ENCODE data around the gene ADGRD1. TPM values are rescaled to one million over a fixed set of nuclear protein-coding genes. Genes with fewer than 3 reads are reported as not detected.

The ADGRD1 gene
- total and polyA plus RNA-seq, 8 donors = 25.6 to 167 (median 33.4) TPM

DNA sequence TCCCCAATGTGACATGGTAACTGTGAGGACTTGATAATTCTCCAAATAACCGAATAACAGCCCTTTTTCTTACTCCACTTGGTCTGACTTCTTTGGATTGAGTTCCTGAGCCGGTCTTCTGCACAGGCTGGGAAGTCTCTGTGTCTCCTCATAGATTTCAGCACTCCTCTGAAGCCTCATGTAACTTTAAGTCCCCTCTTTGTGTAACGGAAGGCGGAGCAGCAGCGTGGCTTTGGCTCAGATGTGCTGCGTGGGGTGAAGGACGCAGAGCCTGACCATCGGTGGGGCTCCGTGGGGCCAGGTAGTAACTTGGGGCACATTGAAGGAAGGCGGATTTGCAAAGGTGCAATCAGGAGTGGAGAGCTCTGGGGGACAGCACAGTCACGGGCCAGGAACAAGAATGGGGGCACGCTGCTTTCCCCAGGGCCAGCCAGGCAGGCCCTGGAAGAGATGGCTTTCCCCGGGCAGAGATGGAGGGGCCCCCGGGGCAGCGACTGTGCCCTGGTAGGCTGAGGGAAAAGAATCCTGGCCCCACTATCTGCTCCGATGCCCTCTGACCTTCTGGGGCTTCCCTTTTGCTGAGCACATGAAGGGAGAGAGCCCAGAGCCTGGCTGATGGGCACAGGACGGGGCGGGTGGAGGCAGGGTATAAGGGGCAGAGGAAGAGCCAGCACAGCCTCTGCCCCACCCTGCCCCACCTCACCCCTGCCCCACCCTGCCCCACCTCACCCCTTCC is 56.9 kb downstream of the ADGRD1 start:
- no peak overlapping the region for H3K27ac ChIP-seq
- DNase-seq (peak in 2 of 4 donors; percentile 25 to 65), ATAC-seq (no peak)

DNA sequence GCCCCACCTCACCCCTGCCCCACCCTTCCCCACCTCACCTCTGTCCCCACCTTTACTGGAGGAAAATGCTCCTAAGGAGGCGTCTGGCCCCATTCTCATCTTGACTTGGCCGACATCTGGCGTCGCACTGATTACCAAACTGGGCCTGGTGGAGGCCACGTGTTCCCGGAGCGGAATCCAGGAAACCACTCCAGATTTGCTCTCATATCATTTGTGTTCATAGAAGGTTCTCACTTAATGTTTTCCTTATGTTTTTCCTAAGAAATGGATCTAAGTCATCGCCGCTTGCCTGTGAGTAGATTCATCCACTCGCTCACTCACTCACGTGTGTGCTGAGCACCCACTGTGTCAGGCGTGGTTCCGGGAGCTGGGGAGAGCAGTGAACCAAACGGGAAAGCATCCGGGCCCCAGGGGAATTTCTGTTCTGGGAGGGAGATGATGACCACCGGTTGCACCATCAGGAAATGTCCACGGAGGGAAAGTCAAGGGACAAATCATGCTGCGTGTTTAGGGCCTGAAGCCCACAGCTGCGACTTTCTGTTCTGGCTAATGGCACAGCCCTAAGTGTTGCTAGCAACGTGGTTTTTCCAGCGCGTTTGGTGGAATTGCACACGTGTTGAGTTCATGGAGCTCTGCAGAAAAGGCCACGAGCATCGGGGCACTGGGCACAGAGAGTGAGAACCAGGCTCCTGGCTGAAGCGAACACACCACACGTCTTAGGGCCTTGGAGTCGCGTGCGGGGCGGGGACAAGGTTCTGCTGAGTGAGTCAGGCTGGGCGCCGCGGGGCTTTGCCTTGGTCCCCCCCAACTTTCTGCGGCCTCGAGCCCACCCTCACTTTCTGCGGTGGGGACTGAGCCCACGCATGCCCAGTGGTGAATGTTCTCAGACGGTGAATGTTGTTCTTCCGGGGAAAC is 57.7 kb downstream of the ADGRD1 start:
- Histone ChIP-seq H3K27me3 (no peaks in the 10 kb centered on the region), H3K36me3 (peaks cover 0 to 11% of the 10 kb centered on the region in 2 donors), H3K4me1 (no peaks in the 10 kb centered on the region), H3K9me3 (no peaks in the 10 kb centered on the region), H3K4me3 (no peak overlapping the region), H3K27ac (no peak overlapping the region)
- intact Hi-C loops (cut with DNase I) = no loop called here
- ATAC-seq (no peak), DNase-seq (no peak)
- TF ChIP-seq, protein P1, sequence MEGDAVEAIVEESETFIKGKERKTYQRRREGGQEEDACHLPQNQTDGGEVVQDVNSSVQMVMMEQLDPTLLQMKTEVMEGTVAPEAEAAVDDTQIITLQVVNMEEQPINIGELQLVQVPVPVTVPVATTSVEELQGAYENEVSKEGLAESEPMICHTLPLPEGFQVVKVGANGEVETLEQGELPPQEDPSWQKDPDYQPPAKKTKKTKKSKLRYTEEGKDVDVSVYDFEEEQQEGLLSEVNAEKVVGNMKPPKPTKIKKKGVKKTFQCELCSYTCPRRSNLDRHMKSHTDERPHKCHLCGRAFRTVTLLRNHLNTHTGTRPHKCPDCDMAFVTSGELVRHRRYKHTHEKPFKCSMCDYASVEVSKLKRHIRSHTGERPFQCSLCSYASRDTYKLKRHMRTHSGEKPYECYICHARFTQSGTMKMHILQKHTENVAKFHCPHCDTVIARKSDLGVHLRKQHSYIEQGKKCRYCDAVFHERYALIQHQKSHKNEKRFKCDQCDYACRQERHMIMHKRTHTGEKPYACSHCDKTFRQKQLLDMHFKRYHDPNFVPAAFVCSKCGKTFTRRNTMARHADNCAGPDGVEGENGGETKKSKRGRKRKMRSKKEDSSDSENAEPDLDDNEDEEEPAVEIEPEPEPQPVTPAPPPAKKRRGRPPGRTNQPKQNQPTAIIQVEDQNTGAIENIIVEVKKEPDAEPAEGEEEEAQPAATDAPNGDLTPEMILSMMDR (IDR thresholded peaks at IDR 0.05) = no peak

More for the DNA sequence above, 56.9 kb downstream of the ADGRD1 start:
- Histone ChIP-seq H3K4me1 (no peaks in the 10 kb centered on the region), H3K27me3 (no peaks in the 10 kb centered on the region), H3K36me3 (peaks cover 0 to 18% of the 10 kb centered on the region in 2 donors), H3K4me3 (no peak overlapping the region), H3K9me3 (no peaks in the 10 kb centered on the region)
- intact Hi-C loops (cut with DNase I) = no loop called here
- TF ChIP-seq, protein P1 (IDR thresholded peaks at IDR 0.05) = no peak

- Histone ChIP-seq H3K27ac (no peak overlapping the region), H3K27me3 (no peaks in the 10 kb centered on the region), H3K9me3 (no peaks in the 10 kb centered on the region), H3K36me3 (peaks cover 0 to 11% of the 10 kb centered on the region in 2 donors), H3K4me1 (no peaks in the 10 kb centered on the region), H3K4me3 (no peak overlapping the region)
- DNase-seq (no peak), ATAC-seq (no peak)
- TF ChIP-seq, protein P1 (IDR thresholded peaks at IDR 0.05) = no peak
- intact Hi-C loops (cut with DNase I) = no loop called here
Observed at GRCh38 chr12:131012279-131013069, 58.8 kb downstream of the ADGRD1 start.

GRCh38 chr12:131013118-131013517 is 59.4 kb downstream of the ADGRD1 start:
- H3K27ac ChIP-seq = no peak overlapping the region
- intact Hi-C loops (cut with DNase I) = no loop called here
- TF ChIP-seq, protein P1 (IDR thresholded peaks at IDR 0.05) = no peak

More at GRCh38 chr12:131013118-131013517, 59.4 kb downstream of the ADGRD1 start:
- H3K36me3 ChIP-seq = peaks cover 0 to 11% of the 10 kb centered on the region in 2 donors
- H3K9me3 ChIP-seq = no peaks in the 10 kb centered on the region
- no peaks in the 10 kb centered on the region for H3K4me1 ChIP-seq
- no peak overlapping the region for H3K4me3 ChIP-seq
- ATAC-seq (no peak), DNase-seq (no peak)
- no peaks in the 10 kb centered on the region for H3K27me3 ChIP-seq

Data from left lung (tissue), 10 donors.